DMS79 (cell line): ENCODE results near the gene ZNF808.
"Not testable (repeated sequence)": the region's sequence is repeated elsewhere in the genome, so short reads cannot be mapped to it uniquely, and the experiment has no call there.

ENCODE experiments used
- DNase-seq: peaks from one replicate; lab custom pipeline; 2025; lab: John Stamatoyannopoulos, UW

Gene ZNF808

DNA sequence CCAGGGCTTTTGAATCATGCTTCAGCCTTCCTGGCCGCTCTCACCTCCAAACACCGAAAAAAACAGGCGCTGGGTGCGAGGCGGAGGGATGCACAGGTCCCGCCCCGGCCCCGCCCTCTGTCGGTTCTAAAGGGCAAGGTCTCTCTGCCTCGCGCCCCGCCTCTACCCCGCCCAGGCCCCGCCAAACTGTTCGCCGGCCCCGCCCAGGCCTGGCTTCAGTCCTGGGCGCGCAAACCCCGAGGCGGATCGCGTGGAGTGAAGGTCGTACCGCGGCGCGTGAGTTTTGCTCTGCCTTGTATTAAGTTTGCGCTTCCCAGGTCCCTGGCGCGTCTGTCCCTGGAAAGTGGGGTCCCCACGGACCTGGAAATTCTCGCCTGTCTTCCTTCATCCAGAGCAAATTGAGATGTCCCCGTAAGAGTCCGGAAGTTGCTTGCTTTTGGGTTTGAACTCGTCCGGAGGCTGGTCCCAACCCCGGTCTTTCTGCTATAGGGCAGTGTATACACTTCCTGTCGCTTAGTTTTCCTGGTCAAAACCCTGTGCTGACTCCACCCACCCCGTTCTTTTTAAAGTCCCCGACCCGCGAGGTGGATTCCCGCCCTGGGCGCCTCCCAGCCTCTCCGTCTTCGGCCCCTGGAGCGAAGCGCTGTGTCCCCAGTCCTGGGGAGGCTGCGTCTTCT is 8.4 kb downstream of the ZNF808 start:
- peak; percentile 75 for DNase-seq

DNA sequence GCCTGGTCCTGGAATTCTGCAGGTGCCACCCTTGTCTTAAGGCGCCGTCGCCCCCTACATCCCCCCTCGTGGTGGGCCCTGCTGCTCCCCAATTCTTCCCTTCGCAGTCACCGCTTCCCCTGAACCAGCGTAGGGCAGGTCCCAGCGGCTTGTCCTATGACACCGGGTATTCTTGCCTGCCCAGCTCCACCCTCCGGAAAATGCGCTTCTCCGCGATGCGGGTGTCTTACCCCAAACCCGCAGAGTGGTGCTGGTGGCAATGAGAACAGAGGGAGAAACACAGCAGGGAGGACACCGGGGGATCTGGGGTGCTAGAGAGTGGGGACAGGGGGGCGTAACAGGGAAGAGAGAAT is 9.0 kb downstream of the ZNF808 start:
- no peak for DNase-seq

DNA sequence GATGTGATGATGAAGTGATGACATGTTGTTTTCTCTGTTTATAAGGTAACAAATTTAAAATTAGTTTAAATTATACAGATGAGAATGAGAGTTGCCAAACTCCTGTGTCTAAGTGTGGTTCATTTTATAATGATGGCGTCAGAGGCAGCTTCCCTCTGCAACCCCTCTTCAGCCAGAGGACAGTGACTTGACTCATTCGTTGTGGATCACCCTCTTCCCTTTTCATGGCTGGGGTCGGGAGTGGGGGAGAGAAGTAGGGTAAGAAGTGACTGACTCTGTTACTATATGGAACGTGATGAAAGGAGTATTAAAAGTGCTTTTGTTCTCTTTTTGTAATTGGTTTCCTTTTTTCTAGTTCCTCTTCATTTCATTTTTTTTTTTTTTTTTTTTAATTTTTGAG is 11.3 kb downstream of the ZNF808 start:
- not testable (repeated sequence) for DNase-seq

DNA sequence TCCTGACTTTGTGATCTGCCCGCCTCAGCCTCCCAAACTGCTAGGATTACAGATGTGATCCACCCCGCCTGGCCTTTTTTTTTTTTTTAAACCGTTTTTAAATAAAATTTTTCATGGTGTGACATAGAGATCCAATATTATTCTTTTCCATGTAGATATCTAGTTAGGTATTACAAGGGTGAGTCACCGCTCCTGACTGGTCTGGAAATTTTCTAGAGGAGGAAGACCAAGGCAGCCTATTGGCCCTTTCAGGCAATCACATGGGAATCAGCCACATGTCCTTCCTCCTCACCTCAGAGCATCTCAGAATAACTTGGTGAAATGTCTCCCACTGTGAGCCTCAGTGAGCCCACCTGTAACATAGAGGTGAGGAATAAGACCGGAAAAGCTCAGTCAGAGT is 13.7 kb downstream of the ZNF808 start:
- DNase-seq = not testable (repeated sequence)

DNA sequence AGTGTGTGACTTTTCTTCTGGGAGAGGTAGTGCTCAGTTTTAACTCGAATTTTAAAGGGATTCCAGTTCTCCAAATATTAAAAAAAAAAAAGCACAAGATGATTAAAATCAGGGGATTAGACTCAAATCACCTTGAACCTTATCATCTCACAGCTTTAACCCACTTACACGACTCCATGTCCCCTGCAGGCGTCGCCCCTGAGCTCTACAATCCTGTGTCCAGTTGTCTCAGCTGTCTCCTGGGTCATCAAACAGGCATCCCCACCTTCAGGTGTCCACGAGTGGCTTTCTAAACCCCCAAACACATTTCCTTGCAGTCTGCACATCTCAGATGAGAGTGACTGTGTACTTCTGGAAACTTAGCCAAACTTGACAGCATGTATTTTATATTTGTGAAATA is 14.1 kb downstream of the ZNF808 start:
- no peak for DNase-seq

DNA sequence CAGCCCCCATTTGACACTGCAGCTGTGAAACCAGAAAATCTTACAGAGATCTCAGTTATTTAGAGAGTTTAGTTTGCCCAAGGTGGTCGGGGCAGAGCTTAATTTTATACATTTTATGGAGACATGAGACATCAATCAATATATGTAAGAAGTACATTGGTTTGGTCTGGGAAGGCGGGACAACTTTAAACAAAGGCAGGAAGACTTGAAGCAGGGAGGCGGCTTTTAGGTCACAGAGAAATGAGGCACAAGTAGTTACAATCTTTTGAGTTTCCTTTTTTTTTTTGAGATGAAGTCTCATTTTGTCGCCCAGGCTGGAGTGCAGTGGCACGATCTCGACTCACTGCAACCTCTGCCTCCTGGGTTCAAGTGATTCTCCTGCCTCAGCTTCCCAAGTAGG is 15.1 kb downstream of the ZNF808 start:
- DNase-seq = not testable (repeated sequence)

DNA sequence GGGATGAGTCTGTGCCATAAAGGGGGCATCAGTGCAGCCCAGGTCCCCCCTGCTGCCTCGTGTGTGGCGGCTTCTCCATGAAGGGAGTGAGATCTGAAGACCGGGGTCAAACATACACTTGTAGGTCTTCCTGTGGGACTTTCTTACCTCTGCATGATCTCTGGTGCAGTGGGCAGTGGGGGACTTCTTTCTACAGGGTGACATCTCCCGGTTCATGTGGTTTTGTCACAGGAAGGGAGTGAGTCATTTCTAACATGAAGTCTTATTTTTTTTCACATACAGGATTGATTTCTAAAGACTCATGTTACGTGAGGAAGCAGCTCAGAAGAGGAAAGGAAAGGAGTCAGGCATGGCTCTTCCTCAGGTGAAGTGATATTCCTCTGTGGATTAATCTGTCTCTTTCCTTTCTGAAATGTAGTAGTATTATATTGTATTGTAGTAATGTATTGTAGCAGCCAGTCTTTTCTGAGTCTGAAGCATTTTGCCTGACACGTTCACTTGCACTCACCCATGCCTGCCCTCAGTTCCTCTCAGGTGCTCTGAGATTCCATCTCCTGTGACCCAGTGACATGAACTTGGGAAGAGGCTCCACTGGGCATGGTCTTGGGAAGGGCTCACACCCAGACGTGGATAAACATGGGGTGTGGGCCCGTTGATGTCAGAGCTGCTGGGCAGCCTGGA is 15.7 kb downstream of the ZNF808 start:
- DNase-seq = no peak

DNA sequence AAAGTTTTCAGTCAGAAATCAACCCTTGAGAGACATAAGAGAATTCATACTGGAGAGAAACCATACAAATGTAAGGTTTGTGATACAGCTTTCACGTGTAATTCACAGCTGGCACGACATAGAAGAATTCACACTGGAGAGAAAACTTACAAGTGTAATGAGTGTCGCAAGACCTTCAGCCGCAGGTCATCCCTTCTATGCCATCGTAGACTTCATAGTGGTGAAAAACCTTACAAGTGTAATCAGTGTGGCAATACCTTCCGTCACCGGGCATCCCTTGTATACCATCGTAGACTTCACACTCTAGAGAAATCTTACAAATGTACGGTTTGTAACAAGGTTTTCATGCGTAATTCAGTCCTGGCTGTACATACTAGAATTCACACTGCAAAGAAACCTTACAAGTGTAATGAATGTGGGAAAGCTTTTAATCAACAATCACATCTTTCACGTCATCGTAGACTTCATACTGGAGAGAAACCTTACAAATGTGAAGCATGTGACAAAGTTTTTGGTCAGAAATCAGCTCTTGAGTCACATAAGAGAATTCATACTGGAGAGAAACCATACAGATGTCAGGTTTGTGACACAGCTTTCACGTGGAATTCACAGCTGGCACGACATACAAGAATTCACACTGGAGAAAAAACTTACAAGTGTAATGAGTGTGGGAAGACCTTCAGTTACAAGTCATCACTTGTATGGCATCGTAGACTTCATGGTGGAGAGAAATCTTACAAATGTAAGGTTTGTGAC is 26.9 kb downstream of the ZNF808 start:
- no peak for DNase-seq

DNA sequence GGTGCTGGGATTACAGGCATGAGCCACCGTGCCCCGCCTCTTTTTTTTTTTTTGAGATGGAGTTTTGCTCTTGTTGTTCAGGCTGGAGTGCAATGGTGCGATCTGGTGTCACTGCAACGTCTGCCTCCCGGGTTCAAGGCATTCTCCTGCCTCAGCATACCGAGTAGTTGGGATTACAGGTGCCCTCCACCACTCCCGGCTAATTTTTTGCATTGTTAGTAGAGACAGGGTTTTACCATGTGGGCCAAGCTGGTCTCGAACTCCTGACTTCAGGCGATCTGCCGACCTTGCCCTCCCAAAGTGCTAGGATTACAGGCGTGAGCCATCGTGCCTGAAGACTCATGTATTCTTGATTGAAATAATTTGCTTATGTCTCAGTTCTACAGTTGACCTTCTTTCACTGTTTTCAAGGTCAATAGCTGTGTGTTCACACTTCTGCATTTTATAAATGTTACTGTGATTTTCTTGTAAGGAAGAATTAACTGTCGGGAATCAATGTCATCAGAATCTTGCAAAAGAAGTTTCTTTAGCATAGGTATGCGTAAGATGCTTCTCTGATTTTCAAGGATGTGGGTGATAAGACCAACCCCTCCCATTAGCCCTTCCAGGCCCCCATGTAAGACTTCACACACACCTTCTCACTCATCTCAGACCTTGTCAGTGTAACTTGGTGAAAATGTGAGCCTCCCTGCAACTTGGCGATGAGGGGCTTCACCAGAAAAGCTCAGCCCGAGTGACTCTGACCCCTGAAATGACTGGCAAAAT is 29.9 kb downstream of the ZNF808 start:
- no peak for DNase-seq

DNA sequence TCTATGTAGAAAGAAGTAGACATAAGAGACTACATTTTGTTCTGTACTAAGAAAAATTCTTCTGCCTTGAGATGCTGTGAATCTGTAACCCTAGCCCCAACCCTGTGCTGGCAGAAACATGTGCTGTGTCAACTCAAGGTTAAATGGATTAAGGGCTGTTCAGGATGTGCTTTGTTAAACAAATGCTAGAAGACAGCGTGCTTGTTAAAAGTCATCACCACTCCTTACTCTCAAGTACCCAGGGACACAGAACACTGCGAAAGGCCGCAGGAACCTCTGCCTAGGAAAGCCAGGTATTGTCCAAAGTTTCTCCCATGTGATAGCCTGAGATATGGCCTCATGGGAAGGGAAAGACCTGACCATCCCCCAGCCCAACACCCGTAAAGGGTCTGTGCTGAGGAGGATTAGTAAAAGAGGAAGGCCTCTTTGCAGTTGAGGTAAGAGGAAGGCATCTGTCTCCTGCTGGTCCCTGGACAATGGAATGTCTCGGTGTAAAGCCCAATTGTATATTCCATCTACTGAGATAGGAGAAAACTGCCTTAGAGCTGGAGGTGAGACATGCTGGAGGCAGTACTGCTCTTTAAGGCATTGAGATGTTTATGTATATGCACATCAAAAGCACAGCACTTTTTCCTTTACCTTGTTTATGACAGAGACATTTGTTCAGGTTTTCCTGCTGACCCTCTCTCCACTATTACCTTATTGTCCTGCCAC is 31.4 kb downstream of the ZNF808 start:
- DNase-seq = not testable (repeated sequence)

DNA sequence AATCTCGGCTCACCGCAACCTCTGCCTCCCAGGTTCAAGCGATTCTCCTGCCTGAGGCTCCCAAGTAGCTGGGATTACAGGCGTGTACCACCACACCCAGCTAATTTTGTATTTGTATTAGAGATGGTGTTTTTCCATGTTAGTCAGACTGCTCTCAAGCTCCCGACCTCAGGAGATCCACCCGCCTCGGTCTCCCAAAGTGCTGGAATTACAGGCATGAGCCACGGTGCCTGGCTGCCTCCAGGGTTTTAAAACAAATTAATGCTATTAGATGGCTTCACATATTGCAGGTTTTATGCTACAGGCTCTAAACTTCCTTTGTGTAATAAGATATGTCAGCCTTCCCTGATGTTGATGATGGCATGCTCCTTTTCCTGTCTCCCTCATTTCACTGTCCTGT is 34.1 kb downstream of the ZNF808 start:
- not testable (repeated sequence) for DNase-seq

DNA sequence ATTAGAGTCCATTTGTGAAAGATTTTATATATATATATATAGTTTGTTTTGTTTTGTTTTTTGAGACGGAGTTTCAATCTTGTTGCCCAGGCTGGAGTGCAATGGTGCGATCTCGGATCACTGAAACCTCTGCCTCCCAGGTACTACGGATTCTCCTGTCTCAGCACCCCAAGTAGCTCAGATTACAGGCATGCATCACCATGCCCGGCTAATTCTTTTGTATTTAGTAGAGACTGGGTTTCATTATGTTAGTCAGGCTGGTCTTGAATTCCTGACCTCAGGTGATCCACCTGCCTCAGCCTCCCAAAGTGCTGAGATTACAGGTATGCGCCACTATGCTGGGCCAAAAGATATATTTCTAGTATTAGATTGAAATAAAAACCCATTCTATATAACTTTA is 38.7 kb downstream of the ZNF808 start:
- no peak for DNase-seq

DNA sequence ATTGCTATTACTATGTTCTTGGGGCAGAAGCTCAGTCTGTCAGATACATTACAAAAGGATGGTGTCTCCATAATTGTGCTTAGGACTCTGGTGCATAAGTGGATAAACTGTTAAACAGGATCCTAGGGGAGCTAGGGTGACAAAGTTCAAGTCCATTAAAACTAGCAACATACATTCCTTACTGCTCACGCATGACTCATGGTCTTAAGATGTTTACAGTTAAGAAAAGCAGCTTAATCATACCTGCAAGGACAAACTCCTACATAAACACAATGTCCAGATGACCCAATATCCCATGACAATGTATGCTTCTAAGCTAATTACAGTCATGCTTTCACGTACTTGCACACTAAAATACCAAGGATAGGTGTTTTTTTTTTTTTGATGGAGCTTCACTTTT is 39.1 kb downstream of the ZNF808 start:
- no peak for DNase-seq

DNA sequence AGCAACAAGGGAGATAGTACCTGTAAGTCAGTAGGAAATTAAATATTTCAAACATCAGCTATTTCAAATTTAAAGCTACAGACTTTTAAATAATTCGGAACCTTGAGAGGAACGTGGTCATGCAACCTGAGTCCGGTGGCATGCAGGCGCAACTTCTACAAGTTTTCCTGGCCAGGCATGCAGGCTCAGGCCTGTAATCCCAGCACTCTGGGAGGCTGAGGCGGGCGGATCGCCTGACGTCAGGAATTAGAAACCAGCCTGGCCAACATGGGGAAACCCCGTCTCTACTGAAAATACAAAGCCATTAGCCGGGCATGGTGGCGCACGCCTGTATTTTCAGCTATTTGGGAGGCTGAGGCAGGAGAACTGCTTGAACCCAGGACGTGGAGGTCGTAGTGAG is 40.5 kb downstream of the ZNF808 start:
- no peak for DNase-seq

DNA sequence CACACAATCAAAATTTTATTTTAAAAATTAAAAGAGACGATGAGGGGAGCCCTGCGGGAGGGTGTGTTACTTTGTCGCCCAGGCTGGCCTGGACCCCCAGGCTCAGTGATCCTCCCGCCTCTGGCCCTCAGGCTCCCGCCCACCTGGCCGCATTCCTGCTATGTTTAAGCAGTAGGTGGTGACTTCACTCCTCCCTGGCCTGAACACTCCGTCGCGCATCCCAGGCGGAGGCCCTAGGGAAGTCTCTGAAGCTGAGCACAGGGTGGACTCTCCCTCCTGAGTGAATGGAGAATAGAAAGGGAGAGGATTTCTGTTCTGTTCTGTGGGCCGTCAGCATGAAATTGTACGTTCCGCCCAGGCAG is 42.2 kb downstream of the ZNF808 start:
- peak; percentile 51 for DNase-seq

DNA sequence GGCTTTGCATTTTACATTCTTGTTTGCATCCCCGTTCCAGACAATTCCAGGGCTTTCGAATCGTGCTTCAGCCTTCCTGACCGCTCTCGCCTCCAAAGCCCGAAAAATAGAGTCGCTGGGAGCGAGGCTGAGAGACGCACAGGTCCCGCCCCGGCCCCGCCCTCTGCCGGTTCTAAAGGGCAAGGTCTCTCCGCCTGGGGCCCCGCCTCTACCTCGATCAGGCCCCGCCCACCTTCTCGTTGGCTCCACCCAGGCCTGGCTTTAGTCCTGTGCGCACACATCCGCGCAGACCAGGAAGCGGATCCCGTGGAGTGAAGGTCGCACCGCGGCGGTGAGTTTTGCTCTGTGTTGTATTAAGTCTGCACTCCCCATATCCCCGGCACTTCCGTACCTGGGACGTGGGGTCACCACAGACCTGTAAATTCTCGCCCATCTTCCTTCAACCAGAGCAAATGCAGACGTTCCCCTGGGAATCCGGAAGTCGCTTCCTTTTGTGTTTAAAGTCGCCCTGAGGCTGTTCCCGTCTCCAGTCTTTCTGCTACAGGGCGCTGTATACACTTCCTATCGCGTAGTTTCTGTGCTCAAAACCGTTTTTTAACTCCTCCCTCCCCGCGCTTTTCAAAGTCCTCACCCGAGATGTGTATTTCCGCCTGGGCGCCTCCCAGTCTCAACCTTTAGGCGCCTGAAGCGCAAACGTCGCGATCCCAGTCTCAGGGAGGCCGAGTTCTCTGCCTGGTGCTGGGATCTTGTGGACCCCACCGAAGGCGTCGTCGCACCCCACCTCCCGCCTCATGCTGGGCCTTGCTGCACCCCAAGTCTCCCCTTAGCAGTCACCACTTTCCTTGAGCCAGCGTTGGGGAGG is 42.8 kb downstream of the ZNF808 start, which contains the start of gene ZNF701:
Gene ZNF701, plus strand, starts transcription at position 288 of the 862 bp plus-strand sequence. CDS start 3,861 bp downstream, outside the sequence.
- peak; percentile 82 for DNase-seq

DNA sequence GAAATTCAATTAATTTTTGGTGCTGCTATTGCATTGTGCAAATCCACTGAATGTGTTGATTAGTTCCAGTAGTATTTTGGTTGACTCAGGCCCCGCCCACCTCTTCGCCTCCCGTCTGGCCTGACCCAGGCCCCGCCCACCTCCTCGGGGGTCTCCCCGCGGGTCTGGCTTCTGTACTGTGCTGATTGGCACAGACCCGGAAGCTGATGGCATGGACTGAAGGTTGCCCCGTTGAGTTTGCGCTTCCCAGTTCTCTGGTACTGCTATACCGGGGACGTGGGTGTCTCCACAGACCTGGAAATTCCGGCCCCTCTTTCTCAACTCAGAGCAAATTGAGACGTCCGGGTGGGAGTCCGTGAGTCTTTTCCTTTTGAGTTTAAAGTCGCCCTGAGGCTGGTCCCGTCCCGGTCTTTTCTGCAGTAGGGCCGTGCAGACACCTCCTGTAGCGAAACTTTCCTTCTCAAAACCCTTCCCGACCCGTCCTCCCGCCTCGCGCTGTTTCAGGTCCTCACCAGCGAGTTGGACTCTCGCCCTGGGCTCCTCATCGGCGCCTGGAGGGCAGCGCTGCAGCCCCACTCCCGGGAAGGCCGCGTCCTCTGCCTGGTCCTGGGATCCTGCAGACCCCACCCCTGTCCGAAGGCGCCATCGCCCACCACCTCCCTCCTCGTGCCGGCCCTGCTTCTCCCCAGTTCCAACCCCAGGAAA is 57.4 kb downstream of the ZNF808 start:
- DNase-seq = no peak

DNA sequence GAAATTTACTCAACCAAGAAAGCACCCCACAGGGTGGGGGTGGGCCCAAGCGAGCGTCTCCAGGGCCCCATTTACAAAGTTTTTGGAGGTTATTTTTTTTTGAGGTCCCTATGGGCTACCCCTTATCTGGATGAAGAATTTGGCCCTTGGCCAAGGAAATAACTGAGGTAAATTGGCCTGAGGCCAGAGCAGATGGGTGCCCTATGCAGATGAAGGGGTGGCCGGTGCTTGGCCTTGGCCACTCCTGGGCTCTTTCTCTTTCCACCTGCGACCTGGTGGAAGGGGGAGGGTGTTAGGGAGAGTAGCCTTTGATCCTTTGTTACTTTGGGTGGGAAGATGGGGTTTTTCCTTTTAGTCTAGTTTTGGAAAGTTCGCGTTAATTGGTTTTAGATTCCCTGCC is 58.1 kb downstream of the ZNF808 start:
- no peak for DNase-seq

DNA sequence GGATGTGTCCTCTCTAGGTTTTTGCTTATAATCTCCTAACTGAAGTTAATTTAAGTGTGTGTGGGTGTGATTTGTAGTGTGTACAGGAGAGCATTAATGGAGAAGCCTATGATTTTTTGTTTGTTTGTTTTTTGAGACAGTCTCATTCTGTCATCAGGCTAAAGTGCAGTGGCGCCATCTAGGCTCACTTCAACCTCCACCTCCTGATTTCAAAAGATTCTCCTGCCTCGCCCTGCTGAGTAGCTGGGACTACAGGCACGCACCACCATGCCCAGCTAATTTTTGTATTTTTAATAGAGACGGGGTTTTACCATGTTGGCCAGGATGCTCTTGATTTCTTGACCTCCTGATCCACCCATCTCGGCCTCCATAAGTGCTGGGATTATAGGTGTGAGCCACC is 63.3 kb downstream of the ZNF808 start:
- no peak for DNase-seq

DNA sequence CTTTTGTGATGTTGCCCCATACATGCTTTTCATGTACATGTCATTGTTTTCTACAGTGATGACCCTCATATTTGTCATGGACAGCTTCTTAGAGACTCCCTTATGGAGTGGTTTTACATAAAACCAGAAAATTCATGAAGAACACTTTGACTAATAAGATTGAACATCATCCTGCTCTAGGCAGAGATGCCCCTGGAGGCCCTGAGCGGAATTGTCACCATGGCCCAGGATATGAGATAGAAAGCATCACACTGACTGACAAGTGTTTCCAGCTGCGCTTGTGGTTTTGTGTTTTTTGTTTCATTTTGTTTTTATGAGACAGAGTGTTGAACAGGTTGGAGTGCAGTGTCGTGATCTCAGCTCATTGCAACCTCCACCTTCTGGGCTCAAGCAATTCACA is 64.8 kb downstream of the ZNF808 start:
- DNase-seq = no peak
